AG04449 (cell line): Measurements from ENCODE around the gene CPT1A.

Experiments used
- CTCF ChIA-PET: fragments of 350-600 bp; formaldehyde crosslinking; extraction: SDS; loops from one replicate; lab custom pipeline; 2021; ENCODE audit warnings: antibody characterized with exemption; lab: Yijun Ruan, JAX
- POLR2A ChIA-PET: fragments of 400-600, 350-600 bp; formaldehyde crosslinking; extraction: SDS; loops from one replicate; lab custom pipeline; 2020; ENCODE audit warnings: antibody characterized with exemption, inconsistent platforms; lab: Yijun Ruan, JAX
- DNase-seq: peaks from one replicate; pipeline ENCODE4 v3.0.0-alpha.2; 2010; ENCODE audit warnings: low read depth, low spot score
- H3K4me3 ChIP-seq: 2 replicates; pipeline ENCODE4 v1.5.1; 2011; ENCODE audit warnings: low read depth, mild to moderate bottlenecking, control low read depth, low read length
- CTCF ChIP-seq: IDR thresholded peaks from one replicate; pipeline ENCODE4 v1.5.1; 2011; ENCODE audit warnings: mild to moderate bottlenecking, moderate library complexity, low read length, control low read depth, inconsistent platforms; ENCODE audit not compliant: insufficient read depth; ENCODE audit errors: missing control alignments

The CPT1A gene

GRCh38 chr11:68761801-68762200 is 79.9 kb downstream of the CPT1A start:
- DNase-seq = no peak
- no peak for TF ChIP-seq CTCF
- POLR2A ChIA-PET = no interaction called here
- no peak overlapping the region for H3K4me3 ChIP-seq
- CTCF ChIA-PET = no interaction called here

DNA sequence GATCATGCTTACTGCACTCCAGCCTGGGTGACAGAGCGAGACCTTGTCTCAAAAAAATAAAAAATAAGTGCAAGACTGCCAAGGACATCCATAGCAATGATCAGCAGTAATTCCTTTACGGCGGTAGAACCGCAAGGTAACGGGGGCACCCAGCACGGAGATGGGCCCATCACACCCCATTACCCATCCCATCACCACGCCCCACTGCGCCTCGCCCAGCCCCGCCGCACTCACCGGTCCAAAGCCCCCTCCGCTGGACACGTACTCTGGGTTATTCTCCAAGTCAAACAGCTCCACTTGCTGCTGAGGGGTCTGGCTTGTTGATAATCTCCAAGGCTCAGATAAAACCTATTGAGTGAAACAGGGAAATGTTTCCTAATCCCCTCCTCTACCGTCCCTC is 81.7 kb downstream of the CPT1A start:
- ChIA-PET POLR2A (no interaction called here), CTCF (interaction anchor here (1.0 kb wide), 1 partner anchor 8 kb away, joined by 3 read pairs; no protein-coding TSS in a partner anchor)
- H3K4me3 ChIP-seq = no peak overlapping the region
- DNase-seq = no peak
- TF ChIP-seq CTCF = no peak

DNA sequence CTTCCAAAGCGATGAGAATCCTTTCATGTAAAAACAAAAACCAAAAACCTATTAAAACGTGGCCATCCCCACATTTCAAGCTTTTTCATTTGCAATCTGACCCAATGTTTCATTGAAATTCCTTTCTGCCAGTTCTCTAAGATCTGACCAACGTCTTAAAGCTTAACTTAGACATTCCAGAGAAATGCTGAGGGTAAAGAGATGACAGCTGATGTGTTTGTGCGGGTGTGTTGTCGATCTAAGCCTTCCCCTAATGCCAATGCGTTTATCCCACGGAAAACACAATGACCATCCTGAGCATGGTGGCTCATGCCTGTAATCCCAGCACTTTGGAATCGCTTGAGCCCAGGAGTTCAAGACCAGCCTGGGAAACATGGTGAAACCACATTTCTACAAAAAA is 84.0 kb downstream of the CPT1A start:
- ChIA-PET CTCF (interaction anchor here (1.0 kb wide), 1 partner anchor 10 kb away, joined by 4 read pairs; no protein-coding TSS in a partner anchor), POLR2A (no interaction called here)
- TF ChIP-seq CTCF = no peak

GRCh38 chr11:68756171-68756766 is 85.4 kb downstream of the CPT1A start:
- no peak for DNase-seq
- POLR2A ChIA-PET = no interaction called here
- CTCF ChIA-PET = no interaction called here
- no peak overlapping the region for H3K4me3 ChIP-seq
- no peak for TF ChIP-seq CTCF

More for the DNA sequence above, 84.0 kb downstream of the CPT1A start:
- DNase-seq = no peak
- no peak overlapping the region for H3K4me3 ChIP-seq

- DNase-seq = no peak
- ChIA-PET CTCF (no interaction called here), POLR2A (no interaction called here)
- TF ChIP-seq CTCF = no peak
- H3K4me3 ChIP-seq = no peak overlapping the region
Measured at GRCh38 chr11:68753300-68753699, 88.4 kb downstream of the CPT1A start.

DNA sequence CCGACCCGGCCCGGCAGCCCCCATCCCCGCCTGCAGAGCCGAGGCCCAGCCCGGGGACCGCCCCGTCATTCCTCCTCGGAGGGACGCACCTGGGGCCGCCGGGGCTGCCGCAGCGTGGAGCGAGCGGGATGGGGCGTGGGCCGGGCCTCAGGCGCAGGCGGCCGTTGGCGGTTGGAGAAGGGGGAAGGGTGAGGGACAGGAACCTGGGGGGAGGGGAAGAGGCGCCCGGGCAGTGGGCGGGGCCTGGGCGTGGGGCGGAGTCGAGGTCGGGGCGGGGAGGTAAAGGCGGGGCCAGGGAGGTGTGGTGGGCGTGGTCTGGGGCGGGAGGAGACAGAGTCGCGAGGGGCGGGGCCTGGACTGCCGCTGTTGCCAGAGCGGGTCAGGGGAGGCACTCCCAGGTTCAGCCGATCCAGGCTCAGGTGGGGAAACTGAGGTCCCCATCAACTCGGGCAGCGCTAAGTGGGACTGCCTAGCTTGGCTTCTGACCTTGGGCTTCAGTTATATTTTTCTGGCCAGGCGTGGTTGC is 90.3 kb downstream of the CPT1A start, which contains the start of gene TESMIN:
TSS of gene TESMIN (minus strand) at position 190 of the 526 bp plus-strand sequence. CDS start 860 bp downstream, outside the sequence.
- POLR2A ChIA-PET = no interaction called here
- no peak for TF ChIP-seq CTCF
- DNase-seq = no peak
- H3K4me3 ChIP-seq = peak within 1 kb of the TSS; percentile 47
- CTCF ChIA-PET = no interaction called here
